ENCODE measurements around the gene CLCA2.

- TF ChIP-seq GATA2 (IDR thresholded peaks at IDR 0.05; ENCODE audit: low read depth, low read length) (no peak), GATA3 (IDR thresholded peaks at IDR 0.05; ENCODE audit: low read depth, low read length) (no peak)
Measured at GRCh38 chr1:86491171-86491950, 67.4 kb downstream of the CLCA2 start.
